OCI-M2 (cell line): ENCODE data around the gene NR2F2.

Experiments used
- DNase-seq: peaks from one replicate; lab custom pipeline; 2025; ENCODE audit not compliant: unreplicated experiment; lab: John Stamatoyannopoulos, UW

NR2F2 gene

DNA sequence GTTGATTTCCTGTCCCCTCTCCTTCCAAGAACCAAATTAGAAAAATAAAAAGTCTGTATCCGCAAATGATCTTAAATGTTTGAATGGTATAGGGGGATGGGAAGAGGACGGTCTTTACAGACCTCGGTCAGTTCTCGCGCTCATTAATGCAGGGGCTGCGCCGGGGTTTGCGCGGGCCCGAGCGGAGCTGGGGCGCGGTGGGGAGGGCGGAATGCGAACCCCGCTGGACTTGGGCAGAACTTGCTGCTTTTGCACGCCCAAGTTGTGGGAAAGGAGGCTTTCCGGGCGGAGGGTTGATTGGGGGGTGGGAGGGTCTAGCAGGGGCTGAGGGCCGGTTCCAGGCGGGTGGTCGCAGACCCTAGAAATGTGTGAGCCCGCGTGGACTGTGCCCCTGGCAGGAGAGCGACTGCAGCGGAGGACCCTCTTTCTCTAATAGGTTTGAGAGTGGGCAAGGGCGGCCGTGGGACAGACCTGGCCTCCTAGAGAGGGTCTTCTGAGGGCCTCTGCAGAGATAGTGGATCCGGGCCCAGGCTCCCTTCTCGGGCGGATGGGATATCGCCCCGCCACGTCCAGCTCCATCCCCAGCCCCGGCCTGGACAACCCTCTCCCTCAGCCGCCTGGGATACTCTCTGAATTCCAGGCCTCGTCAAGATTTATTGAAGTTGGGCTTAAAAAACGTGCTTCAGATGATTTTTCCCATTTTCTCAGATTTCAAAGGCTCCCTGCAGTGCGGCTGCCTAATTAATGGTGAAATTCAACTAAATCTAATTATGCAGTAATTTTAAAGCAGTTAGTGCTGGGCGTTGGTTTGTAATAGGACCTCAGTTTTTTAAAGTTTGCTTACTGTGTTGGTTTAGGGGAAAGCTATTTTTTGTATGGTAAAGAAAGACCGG is 11.3 kb downstream of the NR2F2 start:
- DNase-seq: no peak

- no peak for DNase-seq
These were observed 12.1 kb downstream of the NR2F2 start for GRCh38 chr15:96342406-96343112.

DNA sequence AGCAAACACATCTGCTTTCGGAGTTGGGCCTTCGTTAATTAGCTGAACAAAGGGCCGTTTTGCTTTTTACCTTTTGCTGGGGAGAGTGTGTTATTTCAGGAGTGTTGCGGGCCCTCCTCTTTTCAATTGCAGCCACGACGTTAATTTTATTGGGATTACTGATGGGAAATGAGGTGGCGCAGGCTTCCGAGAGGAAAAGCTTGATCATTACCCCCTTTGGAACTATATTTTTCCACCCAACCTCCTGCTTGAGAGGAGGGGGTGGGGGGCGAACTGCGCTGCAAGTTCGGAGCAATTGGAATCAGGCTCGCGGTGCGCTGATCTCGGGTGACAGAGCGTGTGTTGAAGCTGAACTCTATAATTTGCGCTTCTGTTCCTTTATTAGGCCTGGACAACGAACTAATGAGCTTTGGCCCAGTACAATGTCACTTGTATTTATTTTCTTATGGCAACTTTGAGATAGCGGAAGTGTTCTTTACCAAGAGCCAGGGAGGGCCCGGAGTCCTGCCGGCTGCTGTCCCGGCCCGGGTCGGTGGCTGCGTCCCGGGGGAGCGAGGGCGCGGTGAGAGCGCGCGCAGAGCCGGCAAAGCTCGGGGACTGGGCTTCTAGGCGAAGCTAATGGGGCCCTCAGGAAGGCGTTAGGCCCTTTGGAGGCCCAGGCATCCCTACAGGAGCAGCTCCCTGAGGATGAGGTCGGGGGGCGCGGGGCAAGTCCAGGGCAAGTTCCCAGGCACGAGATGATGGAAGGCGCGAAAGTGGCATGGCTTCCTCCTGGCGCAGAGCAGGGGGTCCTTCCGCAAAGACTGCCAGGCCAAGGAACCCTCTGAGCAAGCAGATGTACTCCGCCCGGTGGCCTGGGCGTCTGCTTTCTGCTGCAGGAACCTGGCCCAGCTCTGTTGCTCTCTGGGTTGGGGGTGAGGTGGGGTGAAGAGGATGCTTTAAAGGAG is 12.9 kb downstream of the NR2F2 start:
- no peak for DNase-seq

GRCh38 chr15:96344060-96344705 is 13.7 kb downstream of the NR2F2 start:
- DNase-seq: no peak

- no peak for DNase-seq
These were observed 14.4 kb downstream of the NR2F2 start for GRCh38 chr15:96344706-96345559.

DNA sequence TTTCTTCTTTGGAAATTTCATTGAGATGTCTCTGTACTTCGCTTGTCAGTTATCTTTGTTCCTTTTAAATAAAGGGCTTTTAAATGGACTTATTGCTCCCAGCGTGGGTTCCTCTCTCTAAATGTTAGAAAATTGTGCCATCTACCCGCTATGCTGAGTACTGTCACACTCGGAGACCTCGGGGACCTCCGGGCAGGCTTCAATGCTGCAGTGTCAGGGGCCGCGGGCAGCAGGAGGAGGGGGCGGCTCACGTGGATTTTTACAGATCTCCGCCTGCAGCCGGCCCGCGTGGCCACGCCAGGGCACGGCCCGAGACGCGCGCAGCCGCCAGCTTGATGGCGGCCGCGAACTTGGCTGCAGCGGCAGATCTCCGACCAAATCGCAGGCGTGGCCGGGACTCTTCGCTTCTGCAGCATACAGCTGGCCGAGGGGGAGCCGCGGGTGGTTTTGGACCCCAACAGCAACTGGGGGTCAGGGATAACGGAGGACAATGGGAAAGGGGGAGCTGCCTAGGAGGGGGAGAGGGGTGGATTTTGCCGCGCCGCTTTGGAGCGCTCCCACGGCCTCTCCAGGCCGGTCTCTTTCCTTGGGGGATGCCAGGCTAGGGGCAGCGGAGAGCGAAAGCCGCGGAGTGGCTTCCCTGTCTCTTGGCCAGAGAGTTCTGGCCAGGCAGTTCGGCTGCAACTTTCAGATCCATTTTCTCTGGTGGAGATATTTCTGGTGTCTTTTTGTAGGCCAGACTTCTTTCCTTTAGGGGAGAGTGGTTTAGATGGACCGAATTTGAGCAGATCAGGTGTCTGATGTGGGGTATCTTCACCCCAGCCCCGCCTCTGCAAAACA is 15.3 kb downstream of the NR2F2 start:
- peak; percentile 30 for DNase-seq

DNA sequence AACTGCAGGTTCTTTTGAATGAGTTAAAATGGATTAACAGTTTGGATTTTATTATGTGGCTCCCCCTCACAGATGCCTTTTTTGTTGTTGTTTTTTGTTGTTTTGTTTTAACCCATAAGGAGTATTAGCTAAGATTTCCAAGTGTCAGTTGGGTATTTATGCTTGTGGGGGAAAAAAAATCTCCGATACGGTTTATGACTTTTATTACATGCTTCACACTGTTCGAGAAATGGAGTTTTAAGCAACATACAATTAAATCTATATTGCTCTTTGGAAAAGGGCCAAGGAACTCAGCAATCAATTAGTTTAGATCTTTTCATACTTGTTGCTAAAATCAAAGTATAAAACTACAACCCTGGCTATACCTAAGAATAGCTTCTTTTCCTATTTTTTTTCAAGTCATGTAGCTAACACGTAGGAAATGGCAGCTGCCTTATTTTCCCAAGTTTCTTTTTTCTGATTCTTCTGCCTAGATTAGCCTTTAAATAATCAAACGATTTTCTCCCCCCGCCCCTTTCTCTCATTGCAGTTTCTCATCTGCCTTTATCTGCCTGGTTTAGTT is 16.0 kb downstream of the NR2F2 start:
- no peak for DNase-seq

GRCh38 chr15:96347181-96348111 is 16.9 kb downstream of the NR2F2 start:
- DNase-seq: no peak

- DNase-seq: no peak
These were observed 17.9 kb downstream of the NR2F2 start for GRCh38 chr15:96348112-96349027.

- no peak for DNase-seq
These were observed 18.7 kb downstream of the NR2F2 start for GRCh38 chr15:96349034-96349856.

- no peak for DNase-seq
These were observed 19.6 kb downstream of the NR2F2 start for GRCh38 chr15:96349857-96350720.

- DNase-seq: no peak
These were observed 20.6 kb downstream of the NR2F2 start for GRCh38 chr15:96350934-96351724.

DNA sequence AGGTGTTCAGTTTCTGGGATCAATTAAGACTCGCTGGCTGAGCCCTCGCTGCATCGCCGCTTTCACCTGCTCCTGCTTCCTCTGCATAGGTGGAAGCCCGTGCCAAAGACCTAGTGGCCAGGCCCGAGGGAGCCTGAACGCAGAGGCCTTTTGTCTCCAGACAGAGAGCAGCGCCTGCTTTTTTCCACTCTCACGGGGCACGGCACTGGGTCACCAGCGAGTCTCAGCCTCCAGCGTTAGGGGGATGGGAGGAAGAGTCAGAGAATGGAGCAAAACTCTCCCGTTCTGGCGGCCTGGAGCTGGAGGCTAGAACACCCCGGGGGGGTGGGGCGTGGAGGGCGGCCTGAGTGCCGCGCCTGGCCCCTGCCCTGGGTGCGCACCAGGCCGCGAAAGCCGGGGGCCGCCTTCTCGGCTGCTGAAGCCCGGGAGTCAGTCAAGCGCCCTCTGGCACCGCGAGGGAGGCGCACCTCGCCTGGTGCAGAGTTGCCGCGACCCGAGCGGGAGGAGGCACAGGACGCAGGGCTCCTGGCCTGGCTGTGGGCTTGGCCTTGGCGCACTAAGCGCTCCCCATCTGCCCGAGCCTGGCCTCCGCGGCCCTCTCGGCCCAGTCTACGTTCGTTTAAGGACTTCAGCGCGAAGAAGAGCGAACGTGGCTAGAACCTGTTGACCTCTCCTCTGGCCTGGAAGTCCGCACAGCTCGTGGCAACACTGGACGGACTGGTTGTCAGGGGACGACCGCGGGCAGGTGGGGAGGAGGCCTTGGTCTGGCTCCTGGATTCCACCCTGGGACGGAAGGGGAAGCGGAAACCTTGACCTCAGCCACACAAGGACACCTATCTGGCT is 21.5 kb downstream of the NR2F2 start:
- no peak for DNase-seq
